Heart right ventricle (tissue), 16 donors: Measurements from ENCODE around the gene PTPN2. TPM values are rescaled to one million over a fixed set of nuclear protein-coding genes. Genes with fewer than 3 reads are reported as not detected.
A peak's percentile ranks its signal among the peaks of the same experiment; 100 is the strongest.

Experiments used
- ATAC-seq, 8 donors: fragments of 200-7000 bp; cut with Tn5 transposase; one replicate each; pipeline ENCODE4 v1.9.1; 2020; ENCODE audit warnings: mild to moderate bottlenecking in 8 of 8, moderate library complexity in 8 of 8, moderate number of reproducible peaks in 1 of 8
- DNase-seq, 2 donors: peaks; one replicate each; pipeline ENCODE4 v3.0.0-alpha.2; 2020
- H3K27ac ChIP-seq, 10 donors: fragments of 200-600 bp; sonication (generic) in 2 of 10; one replicate each; pipeline versions ENCODE4 v1.5.0 to v1.8.0; 2020 to 2022; ENCODE audit warnings: mild to moderate bottlenecking in 3 of 10
- H3K27me3 ChIP-seq, 7 donors: fragments of 200-600 bp; one replicate each; pipeline ENCODE4 v1.8.0; 2021 to 2022; ENCODE audit warnings: mild to moderate bottlenecking in 2 of 7
- H3K36me3 ChIP-seq, 9 donors: fragments of 200-600 bp; sonication (generic) in 1 of 9; one replicate each; pipeline versions ENCODE4 v1.5.0 to v1.8.0; 2020 to 2022; ENCODE audit warnings: mild to moderate bottlenecking in 2 of 9
- H3K4me1 ChIP-seq, 9 donors: fragments of 200-600 bp; sonication (generic) in 1 of 9; one replicate each; pipeline versions ENCODE4 v1.5.0 to v1.8.0; 2020 to 2022; ENCODE audit warnings: mild to moderate bottlenecking in 4 of 9
- H3K4me3 ChIP-seq, 10 donors: fragments of 200-600 bp; sonication (generic) in 2 of 10; one replicate each; pipeline versions ENCODE4 v1.5.0 to v1.8.0; 2020 to 2022; ENCODE audit warnings: mild to moderate bottlenecking in 7 of 10, moderate library complexity in 2 of 10
- H3K9me3 ChIP-seq, 11 donors: fragments of 200-600 bp in 10 of 11; sonication (generic) in 2 of 11; one replicate each; pipeline versions ENCODE4 v1.5.0 to v1.8.0; 2013 to 2022; ENCODE audit warnings: mild to moderate bottlenecking in 2 of 11, control low read depth in 1 of 11, moderate library complexity in 1 of 11
- CTCF ChIP-seq, 9 donors: fragments of 200-600 bp; sonication (generic) in 2 of 9; IDR thresholded peaks; one replicate each; pipeline versions ENCODE4 v1.5.0 to v1.8.0; 2021 to 2022; ENCODE audit warnings: antibody characterized with exemption in 9 of 9, mild to moderate bottlenecking in 5 of 9, moderate library complexity in 1 of 9
- WGBS, 2 donors: extraction: QIAGEN DNeasy Blood & Tissue Kit; methylation state at CpG; one replicate each; pipeline ENCODE4 v1.1.7; 2013; ENCODE audit warnings: inconsistent platforms in 1 of 2; 5-methylcytosine and 5-hydroxymethylcytosine counted together
- intact Hi-C, 10 donors: fragments of 100-400 bp; cut with DNase I; formaldehyde crosslinking; loops; one replicate each; pipeline versions ENCODE4 v1.11.1 to v1.14.2; 2022
- polyA plus RNA-seq, 2 donors: library from polyadenylated mRNA; stranded (reverse); fragments of 200-250 nt; gene quantifications; one replicate each; pipeline ENCODE4 v1.2.3, GENCODE V29; 2013
- total RNA-seq, 10 donors: library from RNA; stranded (reverse); fragmentation: NEBNext Ultra II Directional in 3 of 10; extraction: Animal tissue kit (Norgen Biotek cat#: 25700) in 3 of 10; gene quantifications; one replicate each; pipeline versions ENCODE4 v1.2.1 to v1.2.4, GENCODE V29; 2021 to 2023
- donor health status: Arrhythmogenic right ventricular cardiomyopathy.
- donor health status: ischemic (EF 13 %, LVEDD 7.1; RV severe dilation, severe dysfunction).
- donor health status: healthy with polysubstance abuse.
- donor health status: DM: no; HTN: yes; CAD: no.
- donor health status: DM: no; HTN: no; CAD: no.
- donor health status: ischemic (EF 25% LVEDD 6.9; RV normal size, moderate dysfunction).
- donor health status: ischemic (EF 25% LVEDD 5.7; RV mildly dilated, moderate dysfunction).
- donor health status: healthy.
- donor health status: DM: yes; HTN: yes; CAD: no.
- donor health status: Ischemic cardiomyopathy.
- donor health status: ischemic (EF 35%, LVEDD 5.7; RV mildly dilated, moderate dysfunction).
- donor health status: nonischemic (EF 11% LVEDD 7.7; RV severe dilation, severe dysfunction).
- donor health status: DM: yes; HTN: yes; CAD: no.
- donor health status: PGD.
- donor health status: ischemic (EF 29% LVEDD 5.4; RV normal size, mild dysfunction).
- donor health status: nonischemic (EF 23%, LVEDD 6.1; RV moderate dilation, normal function).

PTPN2 gene
- total and polyA plus RNA-seq, 12 donors = 10.5 to 19.5 (median 13.5) TPM

DNA sequence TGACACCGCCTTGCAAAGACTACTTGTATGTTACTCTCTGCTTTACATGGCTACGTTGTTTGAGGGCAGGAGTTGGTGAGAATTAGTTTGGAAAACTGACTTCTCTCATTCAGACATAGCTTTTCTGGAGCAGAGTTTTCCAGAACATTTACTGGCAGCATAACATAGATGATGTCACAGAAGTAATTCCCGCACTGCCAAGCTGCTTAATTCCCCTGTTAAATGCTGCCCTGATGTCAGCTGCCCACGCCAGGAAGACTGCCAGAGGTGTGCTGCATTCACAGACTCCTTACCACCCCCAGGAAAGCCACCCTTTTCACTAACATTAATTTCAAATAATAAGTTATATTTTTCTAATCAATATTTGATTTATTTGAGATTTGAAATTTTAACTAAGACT, 24.7 kb upstream of the PTPN2 start:
- H3K27me3 ChIP-seq = peaks cover 0 to 54% (median 31%) of the 10 kb centered on the region in 7 donors
- no peak for TF ChIP-seq CTCF (IDR thresholded peaks at IDR 0.05)
- H3K27ac ChIP-seq = peak overlapping the region in 1 of 10 donors; percentile 29
- WGBS, 2 donors = 68 to 78% methylated on average over 4 of the region's 4 CpGs
- peaks cover 3 to 42% (median 21%) of the 10 kb centered on the region in 9 donors for H3K4me1 ChIP-seq
- ATAC-seq = no peak
- H3K4me3 ChIP-seq = no peak overlapping the region
- H3K9me3 ChIP-seq = peaks cover 0 to 10% (median 0%) of the 10 kb centered on the region in 11 donors
- DNase-seq = no peak
- H3K36me3 ChIP-seq = no peaks in the 10 kb centered on the region
- intact Hi-C loops = no loop called here

DNA sequence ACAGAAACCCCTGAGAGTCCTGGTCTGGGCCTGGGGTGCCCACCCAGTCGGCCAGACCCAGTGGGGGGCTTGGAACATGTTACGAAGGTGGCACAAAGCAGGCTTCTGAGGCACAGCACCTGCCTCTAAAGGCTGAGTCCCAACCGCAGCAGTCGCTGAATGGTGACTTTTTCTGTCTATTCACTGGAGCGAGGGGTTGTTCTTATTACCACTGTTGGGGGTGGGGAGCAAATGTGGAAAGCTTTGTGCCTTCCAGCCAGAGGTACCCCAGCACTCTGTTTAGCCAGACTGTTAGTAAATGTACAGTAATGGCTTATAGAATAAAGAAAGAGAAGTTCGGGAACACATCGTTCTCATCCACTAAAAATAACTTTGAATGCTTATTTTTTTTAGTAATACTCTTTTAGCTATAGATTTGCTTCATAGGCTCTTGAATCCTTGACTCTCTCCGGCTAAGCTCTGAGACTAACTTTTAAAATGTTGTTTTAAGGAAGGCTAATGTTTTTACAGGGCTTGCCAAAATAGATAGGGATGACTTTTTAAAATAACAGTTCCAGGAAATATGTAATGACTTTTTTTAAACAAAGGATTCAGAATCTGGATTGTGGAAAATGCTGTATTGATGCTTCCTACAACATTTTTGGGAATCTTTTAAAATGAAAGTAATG, 23.4 kb upstream of the PTPN2 start:
- intact Hi-C loops = no loop called here
- Histone ChIP-seq H3K27ac (peak overlapping the region in 9 of 10 donors; percentile 3 to 61 (median 55)), H3K36me3 (no peaks in the 10 kb centered on the region), H3K4me1 (peaks cover 3 to 47% (median 21%) of the 10 kb centered on the region in 9 donors), H3K4me3 (peak overlapping the region in 3 of 10 donors; percentile 0 to 28 (median 18)), H3K27me3 (peaks cover 0 to 52% (median 27%) of the 10 kb centered on the region in 7 donors), H3K9me3 (no peaks in the 10 kb centered on the region)
- DNase-seq (no peak), ATAC-seq (peak in 2 of 8 donors; percentile 30 to 43)
- TF ChIP-seq CTCF (IDR thresholded peaks at IDR 0.05) = no peak
- WGBS, 2 donors = 40 to 49% methylated on average over 8 of the region's 8 CpGs

DNA sequence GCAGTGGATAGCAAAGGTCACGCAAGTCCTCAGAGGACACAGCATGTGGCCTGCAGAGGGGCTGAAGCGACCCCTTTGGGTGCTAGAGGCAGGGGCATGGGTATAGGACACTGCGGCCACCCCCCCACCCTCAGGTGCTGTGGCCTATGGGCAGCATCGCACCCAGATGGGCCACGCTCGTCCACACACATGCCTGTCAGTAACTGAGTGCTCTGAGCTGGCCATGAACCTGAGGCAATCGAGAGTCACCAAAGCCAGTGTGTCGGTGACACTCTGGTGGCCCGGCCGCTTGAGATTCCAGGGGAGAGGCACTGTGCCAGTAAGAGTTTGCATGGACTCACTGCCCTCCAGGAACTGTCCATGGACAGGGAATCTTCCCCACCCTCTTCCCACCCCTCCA, 22.7 kb upstream of the PTPN2 start:
- peak in 1 of 8 donors; percentile 13 for ATAC-seq
- peak overlapping the region in 1 of 10 donors; percentile 28 for H3K4me3 ChIP-seq

GRCh38 chr18:12906119-12906518, 22.1 kb upstream of the PTPN2 start:
- Histone ChIP-seq H3K4me3 (no peak overlapping the region), H3K27me3 (peaks cover 0 to 39% (median 15%) of the 10 kb centered on the region in 7 donors), H3K4me1 (peaks cover 0 to 37% (median 12%) of the 10 kb centered on the region in 9 donors), H3K36me3 (no peaks in the 10 kb centered on the region), H3K27ac (peak overlapping the region in 1 of 10 donors; percentile 61), H3K9me3 (no peaks in the 10 kb centered on the region)
- WGBS, 2 donors = 93 to 94% methylated on average over 4 of the region's 4 CpGs
- ATAC-seq (no peak), DNase-seq (no peak)
- intact Hi-C loops = no loop called here
- TF ChIP-seq CTCF (IDR thresholded peaks at IDR 0.05) = no peak

More for the DNA sequence above, 22.7 kb upstream of the PTPN2 start:
- Histone ChIP-seq H3K27me3 (peaks cover 0 to 45% (median 21%) of the 10 kb centered on the region in 7 donors), H3K4me1 (peaks cover 3 to 43% (median 18%) of the 10 kb centered on the region in 9 donors), H3K9me3 (no peaks in the 10 kb centered on the region), H3K27ac (peak overlapping the region in 9 of 10 donors; percentile 3 to 61 (median 54)), H3K36me3 (no peaks in the 10 kb centered on the region)
- no peak for DNase-seq
- TF ChIP-seq CTCF (IDR thresholded peaks at IDR 0.05) = no peak
- intact Hi-C loops = no loop called here
- WGBS, 2 donors = 68 to 80% methylated on average over 10 of the region's 10 CpGs
